Upper lobe of right lung (tissue), 1 donor: ENCODE results near the gene ULK2. TPM values are rescaled to one million over a fixed set of nuclear protein-coding genes. Genes with fewer than 3 reads are reported as not detected.

Experiments used
- ATAC-seq: fragments of 200-7000 bp; cut with Tn5 transposase; one replicate; pipeline ENCODE4 v1.9.1; 2020; ENCODE audit warnings: mild to moderate bottlenecking, moderate library complexity
- DNase-seq: peaks from one replicate; pipeline ENCODE4 v3.0.0-alpha.2; 2020
- H3K27ac ChIP-seq: fragments of 200-600 bp; one replicate; pipeline ENCODE4 v1.8.0; 2022
- H3K27me3 ChIP-seq: fragments of 200-600 bp; one replicate; pipeline ENCODE4 v1.8.0; 2022; ENCODE audit warnings: mild to moderate bottlenecking
- H3K36me3 ChIP-seq: fragments of 200-600 bp; one replicate; pipeline ENCODE4 v1.8.0; 2022
- H3K4me1 ChIP-seq: fragments of 200-600 bp; one replicate; pipeline ENCODE4 v1.8.0; 2022
- H3K4me3 ChIP-seq: fragments of 200-600 bp; one replicate; pipeline ENCODE4 v1.8.0; 2022; ENCODE audit warnings: mild to moderate bottlenecking
- H3K9me3 ChIP-seq: fragments of 200-600 bp; one replicate; pipeline ENCODE4 v1.8.0; 2022
- CTCF ChIP-seq: fragments of 200-600 bp; IDR thresholded peaks from one replicate; pipeline ENCODE4 v1.8.0; 2022; ENCODE audit warnings: antibody characterized with exemption
- intact Hi-C: fragments of 100-400 bp; cut with DNase I; formaldehyde crosslinking; loops from one replicate; pipeline ENCODE4 v1.11.0; 2022
- total RNA-seq: library from RNA; stranded (reverse); fragmentation: NEBNext Ultra II Directional; extraction: Animal tissue kit (Norgen Biotek cat#: 25700); gene quantifications from one replicate; pipeline ENCODE4 v1.2.1, GENCODE V29; 2021
- donor health status: DM: no; HTN: yes; CAD: no; lungs with severe emphysema.

ULK2 gene
- total RNA-seq, 1 donor from 2014 or later: 30.8 TPM

DNA sequence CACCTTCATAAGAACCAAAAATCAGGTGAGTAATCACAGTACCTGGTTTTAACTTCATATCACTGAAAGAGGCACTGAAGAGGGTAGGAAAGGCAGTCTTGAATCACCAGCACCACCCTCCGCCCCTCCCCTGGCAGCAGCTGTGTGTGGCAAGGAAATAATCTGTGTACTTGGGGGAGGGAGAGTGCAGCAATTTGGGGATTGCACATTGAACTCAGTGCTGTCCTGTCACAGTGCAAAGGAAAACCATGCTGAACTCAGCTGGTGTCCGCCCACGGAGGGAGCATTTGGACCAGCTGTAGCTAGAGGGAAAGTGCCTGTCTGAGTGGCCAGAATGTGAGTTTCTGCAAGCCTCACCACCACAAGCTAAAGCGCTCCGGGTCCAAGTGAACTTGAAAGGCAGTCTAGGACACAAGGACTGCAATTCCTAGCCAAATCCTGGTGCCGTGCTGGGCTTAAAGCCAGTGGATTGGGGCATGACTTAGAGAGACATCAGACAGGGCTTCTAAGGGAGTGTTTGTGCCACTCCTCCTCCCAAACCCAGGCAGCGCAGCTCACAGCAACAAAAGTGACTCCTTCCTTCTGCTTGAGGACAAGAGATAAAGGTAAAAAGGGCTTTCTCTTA is 79.9 kb downstream of the ULK2 start:
- intact Hi-C loops: no loop called here
- no peak for TF ChIP-seq CTCF
- peaks cover 83% of the 10 kb centered on the region for H3K36me3 ChIP-seq
- no peaks in the 10 kb centered on the region for H3K9me3 ChIP-seq
- DNase-seq: no peak
- H3K27me3 ChIP-seq: no peaks in the 10 kb centered on the region
- peak; percentile 40 for ATAC-seq
- no peak overlapping the region for H3K4me3 ChIP-seq
- H3K27ac ChIP-seq: no peak overlapping the region
- H3K4me1 ChIP-seq: no peaks in the 10 kb centered on the region

DNA sequence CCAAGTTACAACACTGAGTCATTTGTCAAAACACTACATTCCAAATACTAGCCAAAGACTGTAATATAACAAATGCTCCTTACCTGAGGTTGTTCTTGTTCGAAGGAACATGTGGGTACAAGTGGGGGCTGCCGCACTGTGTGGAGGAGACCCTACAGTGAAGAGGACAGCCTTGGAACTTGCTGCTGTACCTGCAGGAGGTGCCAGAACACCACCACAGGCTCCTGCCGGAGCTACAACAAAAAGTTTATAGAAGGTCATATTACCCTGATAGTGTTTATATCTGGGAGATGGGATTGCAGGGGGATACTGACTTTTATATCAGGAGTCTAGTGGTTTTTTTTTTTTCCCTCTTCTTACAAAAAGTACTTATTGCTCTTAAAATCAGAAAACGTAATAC is 81.9 kb downstream of the ULK2 start:
- ATAC-seq: no peak
- Histone ChIP-seq H3K27me3 (no peaks in the 10 kb centered on the region), H3K4me3 (no peak overlapping the region), H3K36me3 (peaks cover 85% of the 10 kb centered on the region), H3K9me3 (no peaks in the 10 kb centered on the region), H3K4me1 (no peaks in the 10 kb centered on the region), H3K27ac (no peak overlapping the region)
- intact Hi-C loops: no loop called here
- DNase-seq: no peak
- no peak for TF ChIP-seq CTCF

DNA sequence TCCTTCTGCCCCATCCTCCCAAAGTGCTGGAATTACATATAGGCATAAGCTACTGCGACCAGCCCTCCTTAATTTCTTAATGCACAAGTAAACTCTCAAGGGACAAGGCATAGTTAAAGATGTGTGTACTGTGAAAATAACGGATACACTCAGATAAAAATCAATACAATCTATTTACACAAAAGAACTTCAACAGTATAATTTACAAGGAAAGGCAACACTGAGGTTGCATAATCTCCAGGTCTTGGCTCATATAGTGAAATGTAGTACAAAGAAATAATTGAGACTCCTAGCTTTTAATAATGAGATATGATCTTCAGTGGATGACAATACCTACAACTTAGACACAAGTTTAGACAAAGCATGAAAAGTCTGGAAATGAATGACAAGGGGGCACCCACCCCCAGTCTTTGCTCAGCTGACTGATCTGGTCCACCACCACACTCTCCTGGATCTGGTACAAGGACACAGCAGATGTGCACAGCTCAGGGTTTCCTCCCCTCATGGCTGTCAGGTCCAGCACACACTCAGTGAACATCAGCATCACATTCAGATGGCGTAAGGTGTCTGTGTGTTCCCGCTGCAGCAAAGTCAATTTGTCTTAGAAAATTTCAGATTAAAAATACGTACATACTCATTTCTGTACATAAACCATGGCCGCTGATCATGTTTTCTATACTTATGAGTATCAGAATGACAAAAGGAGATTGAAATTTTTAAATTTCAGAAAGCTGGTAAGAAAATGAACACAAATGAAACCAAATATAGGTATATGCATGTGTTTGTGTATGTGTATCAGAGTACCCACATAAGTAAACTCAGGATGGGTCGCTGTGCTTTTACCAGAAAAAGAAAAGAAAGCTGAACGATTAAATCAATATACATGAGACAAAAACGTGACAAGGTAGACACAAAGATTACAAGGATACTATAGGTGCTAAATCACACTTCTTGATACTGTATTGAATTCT is 86.0 kb downstream of the ULK2 start:
- H3K27ac ChIP-seq: no peak overlapping the region
- H3K27me3 ChIP-seq: no peaks in the 10 kb centered on the region
- no peak for DNase-seq
- no peak for ATAC-seq
- peaks cover 87% of the 10 kb centered on the region for H3K36me3 ChIP-seq
- H3K9me3 ChIP-seq: no peaks in the 10 kb centered on the region
- intact Hi-C loops: no loop called here
- H3K4me1 ChIP-seq: no peaks in the 10 kb centered on the region
- no peak overlapping the region for H3K4me3 ChIP-seq
- no peak for TF ChIP-seq CTCF

DNA sequence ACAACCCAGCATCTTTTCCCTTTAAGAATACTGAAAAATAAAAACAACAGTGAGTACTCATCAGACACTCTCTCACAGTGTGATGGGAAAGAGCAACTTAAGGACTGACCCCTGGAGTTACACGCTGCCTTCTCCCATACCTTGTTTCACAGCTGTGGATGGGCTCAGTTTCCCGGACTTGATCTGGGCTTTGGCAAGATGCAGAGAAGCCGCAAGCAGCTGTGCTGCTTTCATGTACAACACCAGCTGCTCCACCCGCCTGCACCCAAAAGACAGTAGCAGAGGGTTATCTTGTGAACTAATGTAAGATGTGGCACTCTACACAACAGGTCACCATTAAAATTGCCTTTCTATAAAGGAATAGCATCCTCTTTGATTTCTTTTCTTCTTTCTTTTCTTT is 86.9 kb downstream of the ULK2 start:
- ATAC-seq (no peak), DNase-seq (no peak)
- Histone ChIP-seq H3K4me3 (no peak overlapping the region), H3K36me3 (peaks cover 95% of the 10 kb centered on the region), H3K27ac (no peak overlapping the region), H3K4me1 (no peaks in the 10 kb centered on the region), H3K9me3 (no peaks in the 10 kb centered on the region), H3K27me3 (no peaks in the 10 kb centered on the region)
- TF ChIP-seq CTCF: no peak
- intact Hi-C loops: no loop called here

GRCh38 chr17:19773534-19773933 is 94.2 kb downstream of the ULK2 start:
- Histone ChIP-seq H3K4me3 (no peak overlapping the region), H3K27me3 (no peaks in the 10 kb centered on the region), H3K27ac (no peak overlapping the region), H3K36me3 (peaks cover 48% of the 10 kb centered on the region), H3K4me1 (no peaks in the 10 kb centered on the region), H3K9me3 (no peaks in the 10 kb centered on the region)
- intact Hi-C loops: no loop called here
- TF ChIP-seq CTCF: no peak
- no peak for DNase-seq
- ATAC-seq: no peak
